Measurements from ENCODE around the gene PRSS2. TPM values are rescaled to one million over a fixed set of nuclear protein-coding genes. Genes with fewer than 3 reads are reported as not detected.

Gene PRSS2
- total RNA-seq, 2 experiments from 2014 or later = not detected

DNA sequence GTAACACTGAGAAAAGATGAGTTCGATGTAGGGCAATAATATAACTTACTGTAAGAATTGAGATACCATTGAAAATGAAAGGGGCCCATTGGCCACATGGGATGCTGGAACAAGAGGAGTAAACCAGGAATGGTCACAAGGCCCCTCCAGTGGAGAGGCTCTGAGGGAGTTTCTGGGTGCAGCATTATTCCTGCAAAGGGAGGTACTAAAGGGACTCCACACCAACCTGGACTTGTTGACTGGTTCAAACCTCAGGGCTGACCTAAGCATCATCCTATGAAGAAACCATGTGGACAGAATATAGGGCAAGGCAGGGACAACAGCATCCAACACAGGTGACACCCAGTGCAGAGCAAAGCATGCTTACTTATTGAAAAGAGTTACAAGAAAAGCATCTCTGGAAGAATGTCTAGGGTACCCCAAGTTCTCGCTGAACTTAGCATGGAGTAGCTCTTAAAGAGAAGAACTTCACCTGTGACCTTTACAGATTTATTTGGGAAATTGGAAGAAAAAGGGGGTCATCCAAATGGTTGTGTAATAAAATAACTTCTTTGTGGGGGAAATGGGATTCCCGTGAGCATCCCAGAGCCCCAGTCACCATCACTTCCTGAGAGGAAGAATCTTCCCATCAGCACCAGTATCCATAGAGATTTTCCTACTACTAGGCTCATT lies 34.7 kb downstream of the PRSS2 start:
- no peak for ATAC-seq
- no peaks in the 10 kb centered on the region for H3K27me3 Mint-ChIP-seq
- H3K4me3 Mint-ChIP-seq = peak overlapping the region; percentile 100
- TF ChIP-seq, protein P1, sequence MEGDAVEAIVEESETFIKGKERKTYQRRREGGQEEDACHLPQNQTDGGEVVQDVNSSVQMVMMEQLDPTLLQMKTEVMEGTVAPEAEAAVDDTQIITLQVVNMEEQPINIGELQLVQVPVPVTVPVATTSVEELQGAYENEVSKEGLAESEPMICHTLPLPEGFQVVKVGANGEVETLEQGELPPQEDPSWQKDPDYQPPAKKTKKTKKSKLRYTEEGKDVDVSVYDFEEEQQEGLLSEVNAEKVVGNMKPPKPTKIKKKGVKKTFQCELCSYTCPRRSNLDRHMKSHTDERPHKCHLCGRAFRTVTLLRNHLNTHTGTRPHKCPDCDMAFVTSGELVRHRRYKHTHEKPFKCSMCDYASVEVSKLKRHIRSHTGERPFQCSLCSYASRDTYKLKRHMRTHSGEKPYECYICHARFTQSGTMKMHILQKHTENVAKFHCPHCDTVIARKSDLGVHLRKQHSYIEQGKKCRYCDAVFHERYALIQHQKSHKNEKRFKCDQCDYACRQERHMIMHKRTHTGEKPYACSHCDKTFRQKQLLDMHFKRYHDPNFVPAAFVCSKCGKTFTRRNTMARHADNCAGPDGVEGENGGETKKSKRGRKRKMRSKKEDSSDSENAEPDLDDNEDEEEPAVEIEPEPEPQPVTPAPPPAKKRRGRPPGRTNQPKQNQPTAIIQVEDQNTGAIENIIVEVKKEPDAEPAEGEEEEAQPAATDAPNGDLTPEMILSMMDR (IDR thresholded peaks at IDR 0.05) = no peak
- peaks cover 52% of the 10 kb centered on the region for H3K36me3 Mint-ChIP-seq (ENCODE audit: low read depth)
- intact Hi-C loops (cut with micrococcal nuclease) = loop anchor here (5.0 to 10.0 kb wide), 3 partner anchors 268 to 501 kb away; no protein-coding TSS in a partner anchor
- peaks cover 94% of the 10 kb centered on the region for H3K4me1 Mint-ChIP-seq (ENCODE audit: low read depth)
- DNase-seq = peak; percentile 12
- H3K27ac Mint-ChIP-seq = peak overlapping the region; percentile 97
- ChIA-PET POLR2A (interaction anchor here (0.8 to 25.3 kb wide), 3 partner anchors 13 to 477 kb away, joined by 3 to 1391 read pairs (median 4); no protein-coding TSS in a partner anchor), CTCF (no interaction called here)
- H3K9me3 Mint-ChIP-seq = no peaks in the 10 kb centered on the region

DNA sequence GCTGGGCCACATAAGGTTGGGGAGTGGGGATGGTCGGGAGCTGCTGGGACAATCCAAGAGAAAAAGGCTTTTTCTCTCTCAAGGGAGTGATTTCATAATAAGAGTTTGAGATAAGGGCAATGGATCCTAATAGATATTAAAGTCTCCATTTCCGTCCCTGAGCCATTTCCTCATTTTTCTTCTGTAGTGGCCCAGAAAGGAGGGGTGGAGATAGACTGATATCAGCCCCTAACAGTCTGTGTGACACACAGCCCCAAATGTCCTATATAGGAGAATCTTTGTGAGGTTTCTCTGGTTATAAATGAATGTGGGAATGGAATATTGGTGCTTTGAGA lies 35.2 kb downstream of the PRSS2 start:
- POLR2A ChIA-PET = interaction anchor here (1.4 to 25.3 kb wide), 2 partner anchors 13 to 482 kb away, joined by 3 to 1391 read pairs; no protein-coding TSS in a partner anchor
- Mint-ChIP-seq H3K9me3 (no peaks in the 10 kb centered on the region), H3K4me1 (ENCODE audit: low read depth) (peaks cover 92% of the 10 kb centered on the region), H3K4me3 (peak overlapping the region; percentile 100), H3K27ac (peak overlapping the region; percentile 97), H3K27me3 (no peaks in the 10 kb centered on the region), H3K36me3 (ENCODE audit: low read depth) (peaks cover 47% of the 10 kb centered on the region)
- CTCF ChIA-PET = interaction anchor here (6.1 kb wide), 1 partner anchor 7 kb away, joined by 145 read pairs; no protein-coding TSS in a partner anchor
- intact Hi-C loops (cut with micrococcal nuclease) = loop anchor here (5.0 to 10.0 kb wide), 3 partner anchors 269 to 501 kb away; no protein-coding TSS in a partner anchor
- TF ChIP-seq, protein P1 (IDR thresholded peaks at IDR 0.05) = no peak
- DNase-seq (no peak), ATAC-seq (no peak)

DNA sequence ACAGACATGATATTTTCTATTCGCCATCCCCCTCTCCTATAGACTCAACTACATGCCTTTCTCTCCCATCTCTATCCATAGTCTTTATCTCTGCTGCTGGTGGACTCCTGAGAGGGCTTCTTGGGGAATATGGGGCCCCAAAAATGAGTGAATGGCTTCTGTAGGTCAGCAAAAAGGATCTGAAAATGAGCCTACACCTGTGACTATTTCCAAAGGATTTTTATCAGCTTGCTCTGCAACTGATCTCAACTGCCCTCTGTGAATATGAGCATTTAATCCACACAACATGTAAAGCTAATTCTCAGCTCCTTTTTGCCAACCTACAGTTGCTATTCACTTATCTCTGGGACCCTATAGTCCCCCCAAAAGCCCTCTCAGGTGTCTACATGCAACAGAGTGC lies 36.2 kb downstream of the PRSS2 start:
- peak overlapping the region; percentile 100 for H3K4me3 Mint-ChIP-seq
- ATAC-seq = no peak
- peaks cover 93% of the 10 kb centered on the region for H3K4me1 Mint-ChIP-seq (ENCODE audit: low read depth)
- peaks cover 38% of the 10 kb centered on the region for H3K36me3 Mint-ChIP-seq (ENCODE audit: low read depth)
- intact Hi-C loops (cut with micrococcal nuclease) = loop anchor here (5.0 to 10.0 kb wide), 3 partner anchors 270 to 502 kb away; no protein-coding TSS in a partner anchor
- ChIA-PET POLR2A (interaction anchor here (0.8 to 25.3 kb wide), 6 partner anchors 14 to 487 kb away, joined by 3 to 1391 read pairs (median 5); no protein-coding TSS in a partner anchor), CTCF (interaction anchor here (2.6 to 8.6 kb wide), 4 partner anchors 8 to 504 kb away, joined by 12 to 145 read pairs (median 88); no protein-coding TSS in a partner anchor)
- TF ChIP-seq, protein P1 (IDR thresholded peaks at IDR 0.05) = no peak
- H3K9me3 Mint-ChIP-seq = no peaks in the 10 kb centered on the region
- H3K27ac Mint-ChIP-seq = peak overlapping the region; percentile 97
- no peak for DNase-seq
- H3K27me3 Mint-ChIP-seq = no peaks in the 10 kb centered on the region

DNA sequence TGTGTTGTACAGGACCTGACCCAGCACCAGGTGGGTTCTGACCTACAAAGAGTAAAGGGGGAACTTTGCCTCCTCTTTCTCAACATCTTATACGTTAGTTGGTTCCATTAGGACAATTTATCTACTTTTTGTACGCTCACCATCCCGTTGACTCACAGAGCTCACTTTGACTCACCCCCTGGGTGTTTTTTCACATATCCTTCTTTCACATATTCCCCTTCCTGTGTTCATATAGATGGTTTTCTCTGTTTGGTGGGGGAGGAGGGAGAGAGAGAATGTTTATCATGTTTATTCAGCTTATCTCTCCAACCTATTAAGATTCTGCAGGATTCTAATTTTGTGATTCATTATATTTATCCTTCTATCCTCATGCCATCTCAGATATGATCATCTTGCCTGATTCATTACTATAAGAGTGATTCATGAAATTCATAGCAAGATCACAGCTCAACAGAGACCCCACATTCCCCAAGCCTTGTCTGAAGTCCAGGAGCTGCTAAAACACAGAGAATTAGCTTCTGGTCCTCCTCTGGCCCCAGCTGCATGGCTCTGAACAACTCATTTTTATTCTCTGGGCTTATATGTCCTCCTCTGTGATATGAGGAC lies 37.2 kb downstream of the PRSS2 start:
- Mint-ChIP-seq H3K36me3 (ENCODE audit: low read depth) (peaks cover 28% of the 10 kb centered on the region), H3K4me1 (ENCODE audit: low read depth) (peaks cover 93% of the 10 kb centered on the region), H3K4me3 (peak overlapping the region; percentile 100), H3K27me3 (no peaks in the 10 kb centered on the region), H3K27ac (peak overlapping the region; percentile 97), H3K9me3 (no peaks in the 10 kb centered on the region)
- POLR2A ChIA-PET = interaction anchor here (0.6 to 25.3 kb wide), 22 partner anchors 11 to 1126 kb away, joined by 3 to 1391 read pairs (median 4); partner anchors contain the start of genes CASP2 and EPHB6
- TF ChIP-seq, protein P1 (IDR thresholded peaks at IDR 0.05) = no peak
- ATAC-seq = peak; percentile 11
- intact Hi-C loops (cut with micrococcal nuclease) = loop anchor here (1.0 to 10.0 kb wide), 6 partner anchors 9 to 503 kb away; no protein-coding TSS in a partner anchor
- DNase-seq = peak; percentile 81
- CTCF ChIA-PET = interaction anchor here (0.8 to 8.6 kb wide), 14 partner anchors 9 to 505 kb away, joined by 3 to 145 read pairs (median 4); no protein-coding TSS in a partner anchor
